Measurements from ENCODE around the gene ZNF800.
"Not testable (repeated sequence)": the region's sequence is repeated elsewhere in the genome, so short reads cannot be mapped to it uniquely, and the experiment has no call there.

ZNF800 gene, protein sequence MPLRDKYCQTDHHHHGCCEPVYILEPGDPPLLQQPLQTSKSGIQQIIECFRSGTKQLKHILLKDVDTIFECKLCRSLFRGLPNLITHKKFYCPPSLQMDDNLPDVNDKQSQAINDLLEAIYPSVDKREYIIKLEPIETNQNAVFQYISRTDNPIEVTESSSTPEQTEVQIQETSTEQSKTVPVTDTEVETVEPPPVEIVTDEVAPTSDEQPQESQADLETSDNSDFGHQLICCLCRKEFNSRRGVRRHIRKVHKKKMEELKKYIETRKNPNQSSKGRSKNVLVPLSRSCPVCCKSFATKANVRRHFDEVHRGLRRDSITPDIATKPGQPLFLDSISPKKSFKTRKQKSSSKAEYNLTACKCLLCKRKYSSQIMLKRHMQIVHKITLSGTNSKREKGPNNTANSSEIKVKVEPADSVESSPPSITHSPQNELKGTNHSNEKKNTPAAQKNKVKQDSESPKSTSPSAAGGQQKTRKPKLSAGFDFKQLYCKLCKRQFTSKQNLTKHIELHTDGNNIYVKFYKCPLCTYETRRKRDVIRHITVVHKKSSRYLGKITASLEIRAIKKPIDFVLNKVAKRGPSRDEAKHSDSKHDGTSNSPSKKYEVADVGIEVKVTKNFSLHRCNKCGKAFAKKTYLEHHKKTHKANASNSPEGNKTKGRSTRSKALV

DNA sequence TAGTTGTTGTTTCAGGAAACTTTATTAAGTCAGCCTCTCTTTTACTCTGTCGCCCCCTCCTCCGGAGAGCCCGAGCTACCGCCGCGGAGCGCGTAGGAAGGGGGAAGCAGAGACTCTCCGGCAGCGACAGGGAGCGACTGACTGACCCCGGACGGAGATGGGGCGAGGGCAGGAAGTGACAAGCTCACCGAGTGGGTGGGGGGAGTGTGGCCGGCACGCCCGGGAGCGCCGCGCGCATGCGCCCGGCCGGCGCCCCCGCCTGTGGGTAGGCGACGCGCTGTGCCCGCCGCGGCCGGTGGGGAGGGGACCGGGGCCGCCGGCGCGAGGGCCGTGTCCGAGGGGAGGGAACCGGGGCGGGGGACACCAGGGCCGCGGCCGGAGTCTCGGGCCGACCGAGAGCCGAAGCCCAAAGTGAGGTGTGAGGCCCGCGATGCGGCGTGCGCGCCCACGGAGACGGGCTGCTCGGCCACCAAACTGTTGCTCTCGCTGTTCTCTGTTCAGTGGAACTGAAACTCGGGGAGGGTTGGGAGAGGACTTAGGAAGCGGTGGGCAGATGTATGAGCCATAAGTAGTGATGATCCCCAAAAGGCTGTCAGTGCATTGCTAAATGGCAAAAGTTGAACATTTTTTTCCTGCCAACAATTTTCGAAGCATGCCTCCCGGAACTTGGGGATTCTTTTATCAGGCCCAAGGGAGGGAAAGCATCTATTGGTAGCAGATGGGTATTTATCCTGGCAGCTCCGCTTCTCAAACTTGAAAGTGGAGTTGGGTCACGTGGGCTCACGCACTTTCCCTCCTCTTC, at the start of gene ZNF800:
ZNF800 (minus strand) TSS at position 143 of the 802 bp plus-strand sequence. CDS start 1,151 bp downstream, outside the sequence.
- DNase-seq = peak; percentile 80 to 97 (median 93)
- intact Hi-C loops (cut with DNase I) = loop anchor here (5.0 kb wide), 2 partner anchors 45 to 195 kb away; partner anchors contain the start of genes ARF5 and GCC1

DNA sequence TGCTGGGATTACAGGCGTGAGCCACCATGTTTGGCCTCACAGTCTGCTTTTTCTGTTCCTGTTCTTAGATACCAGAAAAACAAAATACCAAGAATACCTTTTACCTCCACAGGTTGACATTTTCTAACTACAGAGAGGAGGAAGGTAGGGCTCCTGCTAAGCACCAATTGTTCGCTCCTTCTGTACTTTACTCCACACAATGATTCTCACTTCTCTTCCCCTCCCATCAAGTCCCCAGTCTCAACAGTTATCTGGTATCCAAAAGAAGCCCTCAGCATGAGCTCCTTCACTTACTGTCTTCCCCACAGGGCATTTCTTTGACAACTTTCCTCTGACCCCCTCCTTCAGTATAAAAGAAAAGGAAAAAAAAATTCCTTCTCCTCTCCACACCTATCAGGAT, 47.7 kb upstream of the ZNF800 start:
- DNase-seq = no peak
- intact Hi-C loops (cut with DNase I) = no loop called here

GRCh38 chr7:127438836-127439235, 46.3 kb upstream of the ZNF800 start:
- intact Hi-C loops (cut with DNase I) = no loop called here
- no peak for DNase-seq

GRCh38 chr7:127437837-127438236, 45.3 kb upstream of the ZNF800 start:
- no peak for DNase-seq
- intact Hi-C loops (cut with DNase I) = no loop called here

DNA sequence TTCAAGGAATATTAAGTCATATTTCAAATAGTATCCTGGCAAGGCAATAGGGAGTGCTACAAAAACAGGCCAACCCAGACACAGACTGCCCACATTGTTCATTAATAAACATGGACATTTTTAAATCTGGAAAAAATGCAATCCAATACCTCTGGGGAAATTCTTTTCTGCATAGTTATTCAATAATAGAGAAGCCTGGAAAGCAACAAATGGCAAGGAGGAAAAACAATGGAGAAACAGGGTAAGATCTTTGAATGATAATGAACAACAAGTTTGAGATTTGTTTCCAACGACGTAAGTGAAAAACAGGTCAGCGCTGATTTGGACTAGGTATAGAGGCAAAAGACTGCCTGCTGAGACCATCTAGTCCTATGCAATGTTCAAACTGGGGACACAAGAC, 44.7 kb upstream of the ZNF800 start:
- intact Hi-C loops (cut with DNase I) = no loop called here
- no peak for DNase-seq

DNA sequence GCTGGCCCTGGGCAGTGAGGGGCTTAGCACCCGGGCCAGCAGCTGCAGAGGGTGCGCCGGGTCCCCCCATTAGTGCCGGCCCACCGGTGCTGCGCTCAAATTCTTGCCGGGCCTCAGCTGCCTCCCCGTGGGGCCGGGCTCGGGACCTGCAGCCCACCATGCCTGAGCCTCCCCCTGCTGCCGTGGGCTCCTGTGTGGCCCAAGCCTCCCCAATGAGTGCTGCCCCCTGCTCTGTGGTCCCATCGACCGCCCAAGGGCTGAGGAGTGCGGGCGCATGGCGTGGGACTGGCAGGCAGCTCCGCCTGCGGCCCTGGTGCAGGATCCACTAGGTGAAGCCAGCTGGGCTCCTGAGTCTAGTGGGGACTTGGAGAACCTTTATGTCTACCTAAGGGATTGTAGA, 36.8 kb upstream of the ZNF800 start:
- DNase-seq; intact Hi-C loops (cut with DNase I): not testable (repeated sequence)

DNA sequence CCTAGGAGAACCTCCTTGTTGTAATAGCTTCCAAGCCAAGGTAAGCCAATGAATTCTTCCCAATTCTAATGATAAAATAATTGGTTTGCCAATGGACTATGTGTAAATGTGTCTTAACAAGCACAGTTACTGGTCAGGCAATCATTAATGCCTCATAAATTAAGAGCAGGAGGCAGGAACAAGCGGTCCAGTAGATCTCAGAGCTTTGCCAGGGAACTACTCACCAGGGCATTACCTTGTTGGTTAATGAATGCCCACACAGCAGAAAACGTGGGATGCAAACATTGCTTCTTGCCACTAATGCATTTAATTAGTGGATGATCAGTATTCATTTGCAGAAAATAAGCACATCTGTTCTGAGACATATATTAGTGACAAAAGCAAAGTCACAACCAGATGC, 26.7 kb upstream of the ZNF800 start:
- no peak for DNase-seq
- intact Hi-C loops (cut with DNase I) = no loop called here

DNA sequence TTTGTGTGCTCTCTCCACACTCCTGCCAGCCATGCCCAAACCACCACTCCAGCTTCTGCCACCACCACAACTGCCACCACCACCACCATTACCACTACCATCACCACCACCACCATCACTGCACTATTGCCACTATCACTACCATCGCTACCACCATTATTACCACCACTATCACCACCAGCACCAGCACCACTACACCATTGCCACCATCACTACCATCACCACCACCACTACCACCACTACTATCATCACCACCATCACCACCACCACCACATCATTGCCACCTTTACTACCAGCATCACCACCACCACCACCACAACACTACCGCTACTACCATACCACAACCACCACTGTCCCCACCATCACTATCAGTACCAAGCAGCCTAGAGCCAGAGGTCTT, 26.0 kb upstream of the ZNF800 start:
- no peak for DNase-seq
- intact Hi-C loops (cut with DNase I) = no loop called here

DNA sequence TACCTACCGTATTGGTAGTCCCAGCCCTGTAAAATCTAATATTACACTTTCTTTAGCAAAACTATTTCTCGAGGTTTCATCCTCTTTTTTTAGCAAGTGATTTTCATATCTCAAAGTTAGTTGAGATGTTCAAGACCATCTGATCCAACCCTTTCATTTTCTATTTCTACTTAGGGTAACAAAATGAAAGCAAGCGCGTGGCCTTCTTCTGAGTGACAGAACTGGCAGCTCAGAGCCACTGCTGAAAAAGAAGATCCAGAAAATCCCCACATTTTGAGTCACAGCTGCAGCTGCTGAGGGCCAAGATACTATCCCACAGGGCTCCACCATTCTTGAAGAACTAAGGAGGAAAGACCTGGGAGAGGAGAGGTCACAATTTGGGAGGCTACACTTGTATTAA, 24.8 kb upstream of the ZNF800 start:
- intact Hi-C loops (cut with DNase I) = no loop called here
- no peak for DNase-seq

- no peak for DNase-seq
- intact Hi-C loops (cut with DNase I) = no loop called here
Observed at GRCh38 chr7:127415060-127415742, 22.7 kb upstream of the ZNF800 start.

DNA sequence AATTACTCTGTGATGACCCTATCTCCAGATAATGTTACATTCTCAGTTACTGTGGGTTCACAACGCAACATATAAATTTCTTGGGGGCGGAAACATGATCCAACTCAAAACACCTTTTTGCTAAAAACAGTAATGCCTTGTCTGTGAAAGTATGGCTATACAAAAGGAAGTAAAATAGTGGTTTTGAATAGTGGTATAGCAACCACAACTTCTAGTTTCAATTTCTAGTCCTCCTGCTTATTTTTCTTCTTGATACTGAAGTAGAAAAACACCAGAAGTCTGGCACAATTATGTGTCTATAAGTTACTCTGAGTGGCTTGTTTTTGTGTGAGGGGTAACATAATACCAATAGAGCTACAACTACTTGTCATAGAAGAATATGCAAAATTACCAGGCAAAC, 21.5 kb upstream of the ZNF800 start:
- intact Hi-C loops (cut with DNase I) = no loop called here
- DNase-seq = no peak

DNA sequence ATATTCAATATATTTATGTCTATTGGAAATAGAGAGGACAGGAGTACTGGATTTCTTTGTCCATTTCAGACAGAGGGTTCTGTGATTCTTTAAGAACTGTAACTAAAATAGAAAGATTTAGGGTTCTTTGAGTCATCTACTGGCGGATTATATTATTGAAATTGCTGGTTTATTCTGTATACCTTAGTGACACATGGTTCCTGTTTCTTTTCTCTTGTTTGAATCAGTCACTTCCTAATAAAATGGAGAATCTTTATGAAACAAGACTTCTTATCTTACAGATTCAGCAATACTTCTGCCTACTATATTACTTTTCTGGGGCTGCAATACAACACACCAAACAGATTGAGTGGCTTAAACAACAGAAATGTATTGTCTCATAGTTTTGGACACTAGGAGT, 20.8 kb upstream of the ZNF800 start:
- intact Hi-C loops (cut with DNase I) = no loop called here
- DNase-seq = no peak

DNA sequence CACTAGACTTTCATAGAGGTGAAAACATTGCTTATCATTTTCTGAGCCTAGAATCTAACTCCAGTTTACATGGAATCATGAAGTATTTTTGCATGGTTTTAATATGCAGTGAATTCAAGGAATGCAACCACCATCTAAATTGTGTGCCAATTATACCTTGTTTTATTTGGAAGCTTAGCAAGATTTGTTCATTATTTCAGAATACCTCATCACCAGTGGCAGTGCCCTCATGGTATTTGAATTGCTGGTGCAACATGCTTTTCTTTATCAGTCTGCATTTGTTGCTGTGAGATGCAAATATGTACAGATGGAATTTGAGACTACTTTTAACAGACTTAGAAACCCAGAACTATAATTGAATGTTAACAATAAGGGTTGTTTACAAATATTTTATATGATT, 18.7 kb upstream of the ZNF800 start:
- intact Hi-C loops (cut with DNase I) = no loop called here
- no peak for DNase-seq

- intact Hi-C loops (cut with DNase I) = no loop called here
- no peak for DNase-seq
Observed at GRCh38 chr7:127409629-127410028, 17.1 kb upstream of the ZNF800 start.

- no peak for DNase-seq
- intact Hi-C loops (cut with DNase I) = no loop called here
Observed at GRCh38 chr7:127404286-127405072, 12.0 kb upstream of the ZNF800 start.

DNA sequence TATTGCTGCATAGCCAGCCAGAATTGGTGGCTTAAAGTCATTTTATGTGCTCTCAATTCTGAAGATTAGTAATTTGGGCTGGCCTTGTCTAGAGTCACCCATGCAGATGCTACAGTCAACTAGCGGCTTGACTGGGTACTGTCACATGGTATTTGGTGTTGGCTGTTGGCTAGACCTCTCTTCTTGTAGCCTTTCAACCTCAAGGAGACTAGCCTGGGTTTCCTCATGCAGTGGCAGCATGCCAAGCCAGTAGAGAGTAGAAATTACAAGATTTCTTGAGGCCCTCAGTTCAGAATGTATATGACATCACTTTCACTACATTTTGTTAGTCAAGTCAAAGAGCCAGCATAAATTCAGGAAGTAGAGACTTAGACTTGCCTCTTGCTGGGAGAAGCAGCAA, 3.7 kb upstream of the ZNF800 start:
- intact Hi-C loops (cut with DNase I) = no loop called here
- DNase-seq = no peak

DNA sequence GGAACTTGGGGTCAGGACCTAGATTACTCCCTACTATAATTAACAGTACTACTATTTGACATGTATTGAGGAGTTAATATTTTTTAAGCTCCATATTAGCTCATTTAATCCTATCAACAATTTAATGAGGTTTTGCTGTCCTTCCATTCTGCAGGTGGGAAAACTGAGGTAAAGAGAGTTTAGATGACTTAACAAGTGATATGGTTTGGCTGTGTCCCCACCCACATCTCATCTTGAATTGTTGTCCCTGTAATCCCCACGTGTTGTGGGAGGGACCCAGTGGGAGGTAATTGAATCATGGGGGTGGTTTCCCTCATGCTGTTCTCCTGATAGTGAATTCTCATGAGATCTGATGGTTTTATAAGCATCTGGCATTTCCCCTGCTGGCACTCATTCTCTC, 2.6 kb upstream of the ZNF800 start:
- DNase-seq; intact Hi-C loops (cut with DNase I): not testable (repeated sequence)

- intact Hi-C loops (cut with DNase I) = loop anchor here (5.0 kb wide), 2 partner anchors 46 to 194 kb away; partner anchors contain the start of genes ARF5 and GCC1
- peak in 19 of 42 donors; percentile 5 to 67 (median 27) for DNase-seq
Observed at GRCh38 chr7:127393368-127394058, 1.0 kb upstream of the ZNF800 start.

All from head of caudate nucleus (tissue), 42 donors.